ENCODE data around the gene OR1L6. TPM values are rescaled to one million over a fixed set of nuclear protein-coding genes. Genes with fewer than 3 reads are reported as not detected.

Gene OR1L6
- total and polyA plus RNA-seq, 9 donors: not detected

DNA sequence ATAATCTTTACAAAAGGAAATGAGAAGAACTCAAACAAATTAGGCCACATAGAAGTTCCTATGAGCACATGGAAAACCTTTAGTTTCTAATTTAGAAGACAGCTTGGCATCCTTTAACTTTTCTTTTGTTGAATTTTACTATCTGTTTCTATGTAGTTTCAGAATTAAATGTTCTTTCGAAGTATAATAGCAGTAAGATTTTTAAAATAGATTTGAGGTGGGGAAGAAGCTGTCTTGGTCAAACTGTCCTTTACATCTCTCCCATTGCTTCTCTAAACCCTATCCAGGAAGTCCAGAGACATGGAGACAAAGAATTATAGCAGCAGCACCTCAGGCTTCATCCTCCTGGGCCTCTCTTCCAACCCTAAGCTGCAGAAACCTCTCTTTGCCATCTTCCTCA lies 18.4 kb upstream of the OR1L6 start, which contains the start of gene OR1L4:
OR1L4 (plus strand) TSS at position 301 of the 400 bp plus-strand sequence; CDS start at position 301, 0 bp downstream.
- Histone ChIP-seq H3K9me3 (no peaks in the 10 kb centered on the region), H3K27me3 (no peaks in the 10 kb centered on the region), H3K4me3 (no peak within 1 kb of the TSS), H3K27ac (no peak within 1 kb of the TSS), H3K4me1 (ENCODE audit: insufficient read depth) (no peaks in the 10 kb centered on the region), H3K36me3 (no peaks in the 10 kb centered on the region)
- TF ChIP-seq, protein P1, sequence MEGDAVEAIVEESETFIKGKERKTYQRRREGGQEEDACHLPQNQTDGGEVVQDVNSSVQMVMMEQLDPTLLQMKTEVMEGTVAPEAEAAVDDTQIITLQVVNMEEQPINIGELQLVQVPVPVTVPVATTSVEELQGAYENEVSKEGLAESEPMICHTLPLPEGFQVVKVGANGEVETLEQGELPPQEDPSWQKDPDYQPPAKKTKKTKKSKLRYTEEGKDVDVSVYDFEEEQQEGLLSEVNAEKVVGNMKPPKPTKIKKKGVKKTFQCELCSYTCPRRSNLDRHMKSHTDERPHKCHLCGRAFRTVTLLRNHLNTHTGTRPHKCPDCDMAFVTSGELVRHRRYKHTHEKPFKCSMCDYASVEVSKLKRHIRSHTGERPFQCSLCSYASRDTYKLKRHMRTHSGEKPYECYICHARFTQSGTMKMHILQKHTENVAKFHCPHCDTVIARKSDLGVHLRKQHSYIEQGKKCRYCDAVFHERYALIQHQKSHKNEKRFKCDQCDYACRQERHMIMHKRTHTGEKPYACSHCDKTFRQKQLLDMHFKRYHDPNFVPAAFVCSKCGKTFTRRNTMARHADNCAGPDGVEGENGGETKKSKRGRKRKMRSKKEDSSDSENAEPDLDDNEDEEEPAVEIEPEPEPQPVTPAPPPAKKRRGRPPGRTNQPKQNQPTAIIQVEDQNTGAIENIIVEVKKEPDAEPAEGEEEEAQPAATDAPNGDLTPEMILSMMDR (IDR thresholded peaks at IDR 0.05): no peak
- TF ChIP-seq EP300 (IDR thresholded peaks at IDR 0.05) (no peak), POLR2A (IDR thresholded peaks at IDR 0.05) (no peak)
- intact Hi-C loops (cut with DNase I): no loop called here
- DNase-seq: no peak
- 69 to 84% (median 83%) methylated on average over 1 of the region's 1 CpG for WGBS, 3 donors

DNA sequence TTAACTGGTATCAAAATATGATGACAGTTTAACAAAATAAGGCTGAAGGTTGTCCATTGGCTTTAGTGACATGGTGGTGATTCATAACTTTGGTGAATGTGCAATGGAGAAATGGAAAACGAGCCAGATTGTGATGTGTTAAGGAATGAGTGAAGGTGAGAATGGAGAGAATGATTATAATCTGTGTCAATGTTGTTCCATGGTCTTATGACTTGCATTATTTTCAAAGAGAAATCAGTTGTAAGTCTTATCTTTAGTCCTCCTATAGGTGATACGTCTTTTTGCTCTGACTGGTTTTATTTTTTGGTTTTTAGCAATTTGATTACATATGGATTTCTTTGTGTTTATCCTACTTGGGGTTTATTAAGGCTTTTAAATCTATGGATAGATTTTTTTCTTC lies 12.7 kb downstream of the OR1L6 start:
- H3K27me3 ChIP-seq: no peaks in the 10 kb centered on the region
- TF ChIP-seq, protein P1 (IDR thresholded peaks at IDR 0.05): no peak
- TF ChIP-seq POLR2A (IDR thresholded peaks at IDR 0.05): no peak
- TF ChIP-seq EP300 (IDR thresholded peaks at IDR 0.05): no peak
- H3K9me3 ChIP-seq: no peaks in the 10 kb centered on the region
- H3K36me3 ChIP-seq: no peaks in the 10 kb centered on the region
- no peak overlapping the region for H3K27ac ChIP-seq
- H3K4me1 ChIP-seq (ENCODE audit: insufficient read depth): no peaks in the 10 kb centered on the region
- intact Hi-C loops (cut with DNase I): no loop called here
- no peak for DNase-seq
- no peak overlapping the region for H3K4me3 ChIP-seq
- 22 to 30% (median 29%) methylated on average over 2 of the region's 2 CpGs for WGBS, 3 donors

DNA sequence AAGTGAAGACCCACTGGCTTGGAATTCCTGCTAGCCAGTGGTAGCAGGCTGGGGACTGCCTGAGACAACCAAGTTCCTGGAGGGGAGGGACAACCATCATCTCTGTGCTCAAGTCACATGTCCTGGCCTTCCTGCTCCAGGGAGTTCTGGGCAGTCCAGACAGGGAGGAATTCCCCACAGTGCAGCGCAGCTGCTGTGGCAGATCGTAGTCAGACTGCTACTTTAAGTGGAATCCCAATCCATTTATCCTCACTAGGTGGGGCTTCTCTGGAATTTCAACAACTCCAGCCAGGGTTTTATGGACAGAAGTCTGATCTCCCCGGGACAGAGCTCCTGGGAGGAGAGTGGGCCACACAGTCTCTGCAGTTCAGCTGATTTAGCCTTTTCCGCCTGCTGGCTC lies 25.7 kb downstream of the OR1L6 start:
- no peaks in the 10 kb centered on the region for H3K4me1 ChIP-seq (ENCODE audit: insufficient read depth)
- DNase-seq: no peak
- no peak overlapping the region for H3K4me3 ChIP-seq
- H3K36me3 ChIP-seq: no peaks in the 10 kb centered on the region
- H3K9me3 ChIP-seq: peaks cover 0 to 5% of the 10 kb centered on the region in 2 donors
- WGBS, 3 donors: 65 to 67% (median 65%) methylated on average over 4 of the region's 4 CpGs
- intact Hi-C loops (cut with DNase I): no loop called here
- H3K27ac ChIP-seq: no peak overlapping the region
- no peak for TF ChIP-seq EP300 (IDR thresholded peaks at IDR 0.05)
- TF ChIP-seq POLR2A (IDR thresholded peaks at IDR 0.05): no peak
- TF ChIP-seq, protein P1 (IDR thresholded peaks at IDR 0.05): no peak
- H3K27me3 ChIP-seq: no peaks in the 10 kb centered on the region

DNA sequence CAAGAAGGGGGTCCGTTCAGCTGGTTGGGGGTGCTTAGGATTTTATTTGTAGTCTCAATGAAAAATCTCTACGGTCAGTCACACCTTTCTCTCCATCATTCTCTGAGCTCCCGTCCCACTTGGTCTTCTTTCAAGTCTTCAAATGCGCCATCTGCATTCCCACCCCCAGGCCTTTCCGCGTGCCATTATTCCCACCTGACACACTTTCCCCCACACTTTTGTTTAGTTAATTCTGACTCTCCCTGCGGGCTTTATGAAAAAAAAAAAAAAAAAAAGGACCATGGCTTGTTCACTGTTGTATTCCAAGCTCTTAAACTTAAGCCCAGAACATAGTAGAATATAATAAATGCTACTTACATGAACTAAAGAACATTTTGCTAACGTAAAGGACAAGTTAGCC lies 34.9 kb downstream of the OR1L6 start:
- 78 to 86% (median 81%) methylated on average over 8 of the region's 8 CpGs for WGBS, 3 donors
- TF ChIP-seq, protein P1 (IDR thresholded peaks at IDR 0.05): no peak
- no peaks in the 10 kb centered on the region for H3K4me1 ChIP-seq (ENCODE audit: insufficient read depth)
- H3K4me3 ChIP-seq: no peak overlapping the region
- no peak for DNase-seq
- H3K9me3 ChIP-seq: no peaks in the 10 kb centered on the region
- no peak overlapping the region for H3K27ac ChIP-seq
- no peaks in the 10 kb centered on the region for H3K27me3 ChIP-seq
- intact Hi-C loops (cut with DNase I): no loop called here
- H3K36me3 ChIP-seq: no peaks in the 10 kb centered on the region

All from ovary (tissue), 9 donors.